HepG2 (cell line): ENCODE results near the gene URGCP. TPM values are rescaled to one million over a fixed set of nuclear protein-coding genes. Genes with fewer than 3 reads are reported as not detected.

Experiments
- CBX2 ChIP-seq, 2 experiments: fragments of 200-600 bp in 1 of 2; sonication (generic); formaldehyde crosslinking in 1 of 2; IDR thresholded peaks; 2 replicates each; pipeline versions ENCODE4 v1.7.0 to v1.8.1; 2018 to 2022; ENCODE audit warnings: low read depth in 2 of 2, low read length in 1 of 2, mild to moderate bottlenecking in 1 of 2, missing genetic modification reagents in 1 of 2
- EED ChIP-seq: sonication (generic); formaldehyde crosslinking; IDR thresholded peaks from 2 replicates; pipeline ENCODE4 v1.5.0; 2020; ENCODE audit warnings: mild to moderate bottlenecking, missing genetic modification reagents
- GATA4 ChIP-seq: sonication (generic); IDR thresholded peaks from 2 replicates; pipeline ENCODE4 v1.6.1; 2016; ENCODE audit warnings: antibody characterized with exemption, low read depth, borderline replicate concordance
- HNF4G ChIP-seq, 2 experiments: sonication (generic) in 1 of 2; formaldehyde crosslinking in 1 of 2; IDR thresholded peaks; 2 replicates each; pipeline versions ENCODE4 v1.4.0 to v1.6.1; 2011 to 2020; ENCODE audit warnings: borderline replicate concordance in 2 of 2, low read depth in 2 of 2, mild to moderate bottlenecking in 2 of 2, low read length in 1 of 2, missing genetic modification reagents in 1 of 2, moderate library complexity in 1 of 2
- HOXA9 ChIP-seq: sonication (generic); formaldehyde crosslinking; IDR thresholded peaks from 2 replicates; pipeline ENCODE4 v1.8.1; 2022; ENCODE audit warnings: missing genetic modification reagents, mild to moderate bottlenecking, moderate library complexity, borderline replicate concordance
- HOXD1 ChIP-seq: sonication (generic); formaldehyde crosslinking; IDR thresholded peaks from 2 replicates; pipeline ENCODE4 v1.5.0; 2020; ENCODE audit warnings: missing genetic modification reagents
- KAT8 ChIP-seq: IDR thresholded peaks from 2 replicates; pipeline ENCODE4 v1.6.1; 2016; ENCODE audit warnings: missing genetic modification reagents, missing compliant biosample characterization
- KLF12 ChIP-seq: sonication (generic); formaldehyde crosslinking; IDR thresholded peaks from 2 replicates; pipeline ENCODE4 v1.4.0; 2020; ENCODE audit warnings: missing genetic modification reagents, borderline replicate concordance
- NFE2L2 ChIP-seq: fragments of 150-350 bp; IDR thresholded peaks from 2 replicates; pipeline ENCODE4 v1.6.1; 2014; ENCODE audit warnings: low read length
- NFYC ChIP-seq: IDR thresholded peaks from 2 replicates; pipeline ENCODE4 v1.6.1; 2016; ENCODE audit warnings: missing genetic modification reagents, missing compliant biosample characterization
- ZFP37 ChIP-seq: sonication (generic); formaldehyde crosslinking; IDR thresholded peaks from 2 replicates; pipeline ENCODE4 v1.4.0; 2020; ENCODE audit warnings: missing genetic modification reagents, borderline replicate concordance
- ZFYVE20 ChIP-seq: sonication (generic); formaldehyde crosslinking; IDR thresholded peaks from 2 replicates; pipeline ENCODE4 v1.8.0; 2023; ENCODE audit warnings: low read depth, mild to moderate bottlenecking, moderate library complexity, missing genetic modification reagents, borderline replicate concordance
- ZNF432 ChIP-seq: sonication (generic); formaldehyde crosslinking; IDR thresholded peaks from 2 replicates; pipeline ENCODE4 v1.5.0; 2020; ENCODE audit warnings: missing genetic modification reagents, mild to moderate bottlenecking, borderline replicate concordance
- ZNF644 ChIP-seq: IDR thresholded peaks from 2 replicates; pipeline ENCODE4 v1.6.1; 2016; ENCODE audit warnings: low read depth
- ZNF776 ChIP-seq: sonication (generic); formaldehyde crosslinking; IDR thresholded peaks from 2 replicates; pipeline ENCODE4 v1.4.0; 2020; ENCODE audit warnings: mild to moderate bottlenecking, missing genetic modification reagents
- ZNF780A ChIP-seq: sonication (generic); formaldehyde crosslinking; IDR thresholded peaks from 2 replicates; pipeline ENCODE4 v1.8.0; 2022; ENCODE audit warnings: mild to moderate bottlenecking, missing genetic modification reagents, moderate library complexity
- ZNF878 ChIP-seq: sonication (generic); formaldehyde crosslinking; IDR thresholded peaks from 2 replicates; pipeline ENCODE4 v1.8.1; 2023; ENCODE audit warnings: mild to moderate bottlenecking, missing genetic modification reagents, moderate library complexity
- polyA plus RNA-seq, 8 experiments: library from polyadenylated mRNA; depleted of rRNA in 3 of 8; stranded (reverse) in 7 of 8; unstranded in 1 of 8; fragments of >200 nt; fragmentation: Illumina TruSeq in 4 of 8; extraction: Trizol in 4 of 8; gene quantifications; 2 replicates each; pipeline versions ENCODE4 v1.2.1 to v1.2.3, GENCODE V29; 2011 to 2016; ENCODE audit warnings: low read depth in 4 of 8, missing spikeins in 1 of 8, mixed read lengths in 1 of 8; ENCODE audit not compliant: insufficient read depth in 1 of 8
- total RNA-seq, 5 experiments: library from RNA; depleted of rRNA; stranded (reverse); fragments of >200 nt; fragmentation: Illumina TruSeq; extraction: Trizol; gene quantifications; 2 replicates each; pipeline ENCODE4 v1.2.3, GENCODE V29; 2016; ENCODE audit warnings: low read depth in 1 of 5
- TF ChIP-seq, protein P1 (sequence below): sonication (generic); formaldehyde crosslinking; IDR thresholded peaks from 2 replicates; pipeline ENCODE4 v1.9.0; 2021; ENCODE audit warnings: missing genetic modification reagents, mild to moderate bottlenecking, borderline replicate concordance
- TF ChIP-seq, protein P2 (sequence below): IDR thresholded peaks from 2 replicates; pipeline ENCODE4 v1.6.1; 2016; ENCODE audit warnings: mild to moderate bottlenecking, missing biosample characterization, missing genetic modification reagents
- TF ChIP-seq, protein P3 (sequence below): sonication (generic); formaldehyde crosslinking; IDR thresholded peaks from 2 replicates; pipeline ENCODE4 v1.5.1; 2020; ENCODE audit warnings: mild to moderate bottlenecking, missing genetic modification reagents, moderate library complexity
- TF ChIP-seq, protein P4 (sequence below): sonication (generic); formaldehyde crosslinking; IDR thresholded peaks from 2 replicates; pipeline ENCODE4 v1.4.0; 2020; ENCODE audit warnings: missing genetic modification reagents, borderline replicate concordance

Gene URGCP
- total and polyA plus RNA-seq, 2 of the 13 experiments (the other 11 are each of a cell fraction or from before 2014, with no cell fraction given) = 22.3 to 25.8 TPM

DNA sequence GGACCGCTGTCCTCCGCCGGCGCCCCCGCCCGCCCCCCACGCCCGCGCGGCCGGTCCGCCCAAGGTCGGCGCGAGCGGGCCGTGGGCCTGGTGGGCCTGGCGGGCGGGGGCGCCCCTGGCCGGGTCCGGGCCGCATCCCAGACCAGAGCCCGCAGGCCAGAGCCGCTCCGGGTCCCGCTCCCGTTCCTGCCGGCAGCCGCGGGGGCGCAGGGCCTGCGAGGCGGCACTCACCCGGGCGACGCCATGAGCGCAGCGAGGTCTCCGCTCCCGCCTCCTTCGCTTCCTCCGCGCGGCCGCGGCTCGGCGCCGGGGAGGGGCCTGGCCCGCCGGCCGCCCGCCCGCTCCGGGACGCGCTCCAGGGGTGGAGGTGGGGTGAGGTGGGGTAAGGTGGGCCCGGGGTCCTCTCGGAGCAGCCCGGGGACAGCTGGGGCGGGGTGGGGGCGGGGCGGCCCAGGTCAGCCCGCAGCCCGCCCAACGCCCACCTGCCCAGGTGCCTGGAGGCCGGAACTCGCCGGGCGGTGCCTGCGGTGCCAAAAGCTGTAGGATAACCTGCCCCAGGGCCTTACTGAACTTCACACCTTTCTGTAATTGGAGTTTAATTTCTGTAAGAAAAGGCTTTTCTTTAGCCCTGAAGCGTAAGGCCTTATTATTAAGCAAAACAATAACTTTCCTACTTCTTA, at the start of gene URGCP (continued):
- TF ChIP-seq, protein P1, sequence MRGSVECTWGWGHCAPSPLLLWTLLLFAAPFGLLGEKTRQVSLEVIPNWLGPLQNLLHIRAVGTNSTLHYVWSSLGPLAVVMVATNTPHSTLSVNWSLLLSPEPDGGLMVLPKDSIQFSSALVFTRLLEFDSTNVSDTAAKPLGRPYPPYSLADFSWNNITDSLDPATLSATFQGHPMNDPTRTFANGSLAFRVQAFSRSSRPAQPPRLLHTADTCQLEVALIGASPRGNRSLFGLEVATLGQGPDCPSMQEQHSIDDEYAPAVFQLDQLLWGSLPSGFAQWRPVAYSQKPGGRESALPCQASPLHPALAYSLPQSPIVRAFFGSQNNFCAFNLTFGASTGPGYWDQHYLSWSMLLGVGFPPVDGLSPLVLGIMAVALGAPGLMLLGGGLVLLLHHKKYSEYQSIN (CRISPR knock-in tag) = no peak
- TF ChIP-seq ZNF776 (CRISPR knock-in tag) (peak; percentile 36; the same call in 1 of the 2 replicates), HNF4G (IDR thresholded peaks at IDR 0.05; ENCODE audit: borderline replicate concordance, low read depth, low read length) (no peak), HNF4G (CRISPR knock-in tag; IDR thresholded peaks at IDR 0.05; ENCODE audit: borderline replicate concordance, low read depth) (no peak), ZNF878 (CRISPR knock-in tag) (no peak), KLF12 (no peak), GATA4 (no peak), EED (no peak), ZNF432 (CRISPR knock-in tag) (no peak), KAT8 (CRISPR knock-in tag) (no peak), ZFYVE20 (CRISPR knock-in tag) (0 out of 2 replicates have a peak, but pooled peaks have one; percentile 51), ZFP37 (CRISPR knock-in tag) (no peak), NFYC (CRISPR knock-in tag) (no peak), ZNF780A (CRISPR knock-in tag) (no peak), ZNF644 (no peak), NFE2L2 (no peak), HOXA9 (CRISPR knock-in tag) (no peak), HOXD1 (CRISPR knock-in tag) (peak; percentile 35; the same call in 1 of the 2 replicates), CBX2 (IDR thresholded peaks at IDR 0.05; ENCODE audit: low read depth, low read length) (no peak), CBX2 (CRISPR knock-in tag; IDR thresholded peaks at IDR 0.05; ENCODE audit: low read depth) (no peak)
- TF ChIP-seq, protein P2, sequence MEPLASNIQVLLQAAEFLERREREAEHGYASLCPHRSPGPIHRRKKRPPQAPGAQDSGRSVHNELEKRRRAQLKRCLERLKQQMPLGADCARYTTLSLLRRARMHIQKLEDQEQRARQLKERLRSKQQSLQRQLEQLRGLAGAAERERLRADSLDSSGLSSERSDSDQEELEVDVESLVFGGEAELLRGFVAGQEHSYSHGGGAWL (CRISPR knock-in tag) = no peak
- TF ChIP-seq, protein P3, sequence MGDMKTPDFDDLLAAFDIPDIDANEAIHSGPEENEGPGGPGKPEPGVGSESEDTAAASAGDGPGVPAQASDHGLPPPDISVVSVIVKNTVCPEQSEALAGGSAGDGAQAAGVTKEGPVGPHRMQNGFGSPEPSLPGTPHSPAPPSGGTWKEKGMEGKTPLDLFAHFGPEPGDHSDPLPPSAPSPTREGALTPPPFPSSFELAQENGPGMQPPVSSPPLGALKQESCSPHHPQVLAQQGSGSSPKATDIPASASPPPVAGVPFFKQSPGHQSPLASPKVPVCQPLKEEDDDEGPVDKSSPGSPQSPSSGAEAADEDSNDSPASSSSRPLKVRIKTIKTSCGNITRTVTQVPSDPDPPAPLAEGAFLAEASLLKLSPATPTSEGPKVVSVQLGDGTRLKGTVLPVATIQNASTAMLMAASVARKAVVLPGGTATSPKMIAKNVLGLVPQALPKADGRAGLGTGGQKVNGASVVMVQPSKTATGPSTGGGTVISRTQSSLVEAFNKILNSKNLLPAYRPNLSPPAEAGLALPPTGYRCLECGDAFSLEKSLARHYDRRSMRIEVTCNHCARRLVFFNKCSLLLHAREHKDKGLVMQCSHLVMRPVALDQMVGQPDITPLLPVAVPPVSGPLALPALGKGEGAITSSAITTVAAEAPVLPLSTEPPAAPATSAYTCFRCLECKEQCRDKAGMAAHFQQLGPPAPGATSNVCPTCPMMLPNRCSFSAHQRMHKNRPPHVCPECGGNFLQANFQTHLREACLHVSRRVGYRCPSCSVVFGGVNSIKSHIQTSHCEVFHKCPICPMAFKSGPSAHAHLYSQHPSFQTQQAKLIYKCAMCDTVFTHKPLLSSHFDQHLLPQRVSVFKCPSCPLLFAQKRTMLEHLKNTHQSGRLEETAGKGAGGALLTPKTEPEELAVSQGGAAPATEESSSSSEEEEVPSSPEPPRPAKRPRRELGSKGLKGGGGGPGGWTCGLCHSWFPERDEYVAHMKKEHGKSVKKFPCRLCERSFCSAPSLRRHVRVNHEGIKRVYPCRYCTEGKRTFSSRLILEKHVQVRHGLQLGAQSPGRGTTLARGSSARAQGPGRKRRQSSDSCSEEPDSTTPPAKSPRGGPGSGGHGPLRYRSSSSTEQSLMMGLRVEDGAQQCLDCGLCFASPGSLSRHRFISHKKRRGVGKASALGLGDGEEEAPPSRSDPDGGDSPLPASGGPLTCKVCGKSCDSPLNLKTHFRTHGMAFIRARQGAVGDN (CRISPR knock-in tag) = 0 out of 2 replicates have a peak, but pooled peaks have one; percentile 36
- TF ChIP-seq, protein P4, sequence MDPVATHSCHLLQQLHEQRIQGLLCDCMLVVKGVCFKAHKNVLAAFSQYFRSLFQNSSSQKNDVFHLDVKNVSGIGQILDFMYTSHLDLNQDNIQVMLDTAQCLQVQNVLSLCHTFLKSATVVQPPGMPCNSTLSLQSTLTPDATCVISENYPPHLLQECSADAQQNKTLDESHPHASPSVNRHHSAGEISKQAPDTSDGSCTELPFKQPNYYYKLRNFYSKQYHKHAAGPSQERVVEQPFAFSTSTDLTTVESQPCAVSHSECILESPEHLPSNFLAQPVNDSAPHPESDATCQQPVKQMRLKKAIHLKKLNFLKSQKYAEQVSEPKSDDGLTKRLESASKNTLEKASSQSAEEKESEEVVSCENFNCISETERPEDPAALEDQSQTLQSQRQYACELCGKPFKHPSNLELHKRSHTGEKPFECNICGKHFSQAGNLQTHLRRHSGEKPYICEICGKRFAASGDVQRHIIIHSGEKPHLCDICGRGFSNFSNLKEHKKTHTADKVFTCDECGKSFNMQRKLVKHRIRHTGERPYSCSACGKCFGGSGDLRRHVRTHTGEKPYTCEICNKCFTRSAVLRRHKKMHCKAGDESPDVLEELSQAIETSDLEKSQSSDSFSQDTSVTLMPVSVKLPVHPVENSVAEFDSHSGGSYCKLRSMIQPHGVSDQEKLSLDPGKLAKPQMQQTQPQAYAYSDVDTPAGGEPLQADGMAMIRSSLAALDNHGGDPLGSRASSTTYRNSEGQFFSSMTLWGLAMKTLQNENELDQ (CRISPR knock-in tag) = no peak
